NCI-H510A (cell line): Measurements from ENCODE around the gene SERPINB1.

Experiments
- DNase-seq: peaks from one replicate; lab custom pipeline; 2025; lab: John Stamatoyannopoulos, UW

The SERPINB1 gene

GRCh38 chr6:2792330-2793110 is 49.1 kb downstream of the SERPINB1 start:
- no peak for DNase-seq

DNA sequence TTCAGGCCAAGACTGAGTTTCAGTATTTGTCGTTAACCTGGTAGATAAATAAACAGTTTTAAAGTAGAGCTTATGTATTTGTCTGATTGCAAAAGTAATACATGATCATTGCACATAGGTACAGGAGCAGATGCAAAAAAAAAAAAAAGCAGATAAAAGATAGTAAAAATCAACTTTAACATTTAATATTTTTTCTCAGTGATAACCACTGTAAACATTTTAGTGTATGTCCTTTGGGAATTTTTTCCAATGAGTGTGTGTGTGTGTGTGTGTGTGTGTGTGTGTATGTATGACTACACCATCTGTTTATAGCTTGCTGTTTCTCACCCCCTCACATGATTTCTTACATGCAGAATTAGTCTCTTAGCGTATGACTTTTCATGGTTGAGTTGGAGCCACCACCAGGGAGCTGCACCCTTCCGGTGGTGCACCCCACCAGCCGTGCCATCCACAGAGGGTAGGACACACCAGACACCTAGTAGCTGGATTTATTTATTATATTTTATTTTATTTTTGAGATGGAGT is 50.2 kb downstream of the SERPINB1 start:
- DNase-seq: no peak

GRCh38 chr6:2790588-2791449 is 50.8 kb downstream of the SERPINB1 start:
- DNase-seq: peak; percentile 38

- DNase-seq: no peak
Measured at GRCh38 chr6:2786269-2786668, 55.4 kb downstream of the SERPINB1 start.

DNA sequence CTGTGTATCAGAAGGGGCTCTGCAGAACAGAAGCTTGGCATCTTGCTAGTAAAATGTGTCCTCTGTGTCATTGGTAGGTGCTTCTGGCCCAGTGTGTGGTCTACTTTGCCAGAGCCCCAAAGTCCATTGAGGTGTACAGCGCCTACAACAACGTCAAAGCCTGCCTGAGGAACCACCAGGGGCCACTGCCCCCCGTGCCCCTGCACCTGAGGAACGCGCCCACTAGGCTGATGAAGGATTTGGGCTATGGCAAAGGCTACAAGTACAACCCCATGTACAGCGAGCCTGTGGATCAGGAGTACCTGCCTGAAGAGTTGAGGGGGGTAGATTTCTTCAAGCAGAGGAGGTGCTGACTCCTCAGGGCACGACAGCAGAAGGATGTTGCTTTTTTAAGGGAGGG is 56.7 kb downstream of the SERPINB1 start:
- no peak for DNase-seq

- DNase-seq: no peak
Measured at GRCh38 chr6:2784061-2784460, 57.6 kb downstream of the SERPINB1 start.

DNA sequence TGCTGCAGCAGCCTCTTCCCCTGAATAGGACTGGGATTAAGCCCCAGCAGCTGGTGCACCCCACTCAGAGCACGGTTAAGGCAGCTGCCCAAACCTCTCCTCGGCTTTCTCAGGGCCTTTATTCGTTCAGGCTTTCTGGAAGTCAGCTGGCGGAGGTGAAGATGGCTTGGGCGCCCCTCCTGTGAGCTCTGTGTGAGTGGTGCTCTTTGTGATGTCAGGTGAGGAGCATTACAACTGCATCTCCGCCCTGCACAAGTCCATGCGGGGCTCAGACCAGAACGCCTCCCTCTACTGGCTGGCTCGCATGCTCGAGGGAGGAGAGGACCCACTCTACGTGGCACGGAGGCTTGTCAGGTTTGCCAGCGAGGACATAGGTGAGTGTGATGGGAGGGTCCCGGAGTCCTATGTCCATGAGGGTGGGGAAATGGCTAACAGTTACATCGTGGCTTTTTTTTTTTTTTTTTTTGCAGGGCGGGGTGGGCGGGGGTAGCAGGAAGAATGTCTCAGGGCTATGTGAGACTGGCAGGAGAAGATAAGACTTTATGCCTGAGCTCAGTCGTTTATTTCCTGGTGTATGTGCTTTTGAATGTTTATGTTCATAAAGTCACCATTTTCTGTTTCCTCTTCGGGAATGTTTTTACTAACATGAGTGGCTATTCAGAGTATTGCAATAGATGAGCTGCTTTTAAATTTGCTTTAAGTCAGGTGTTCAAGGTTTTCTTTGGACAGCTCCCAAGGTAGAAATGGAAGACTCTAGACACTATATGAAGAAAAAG is 58.3 kb downstream of the SERPINB1 start:
- DNase-seq: no peak

GRCh38 chr6:2782825-2783187 is 58.9 kb downstream of the SERPINB1 start:
- no peak for DNase-seq

DNA sequence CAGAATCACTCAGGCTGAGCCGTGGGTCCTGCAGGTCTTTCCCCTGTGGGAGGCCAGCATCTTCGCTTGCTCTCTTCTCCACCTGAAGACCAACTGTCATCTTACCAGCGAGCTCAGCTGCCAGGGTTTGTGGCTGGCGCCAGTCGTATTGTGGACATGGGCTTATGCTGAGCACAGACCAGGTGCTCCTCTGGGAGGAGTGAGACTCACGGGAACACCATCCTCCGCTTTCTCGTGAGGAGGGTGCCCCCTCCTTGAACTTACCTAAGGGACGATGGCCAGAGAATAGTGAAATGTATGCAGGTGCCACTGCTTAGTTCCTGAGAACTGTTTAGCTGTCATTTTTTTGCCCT is 59.3 kb downstream of the SERPINB1 start:
- DNase-seq: no peak
